ENCODE results near the gene TBC1D25.

TBC1D25 gene

DNA sequence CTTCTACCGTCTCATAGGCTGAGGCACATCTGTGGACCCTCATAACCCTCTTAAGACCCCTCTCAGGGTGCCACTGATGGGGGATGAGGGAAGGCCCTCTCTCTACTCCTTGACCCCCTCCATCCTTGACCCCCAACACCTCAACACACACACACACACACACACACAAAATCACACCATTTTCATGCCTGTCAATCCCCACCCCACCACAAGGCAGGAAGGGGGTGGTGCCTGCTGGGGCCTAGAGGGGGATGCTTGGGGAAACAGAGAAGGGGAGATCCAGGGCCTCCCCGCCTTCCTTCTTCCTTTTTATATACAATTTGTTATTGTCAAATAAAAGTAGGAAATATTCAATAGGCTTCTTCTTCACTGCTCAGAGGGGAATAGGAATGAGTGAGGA is 19.1 kb upstream of the TBC1D25 start:
- TF ChIP-seq, protein P1, sequence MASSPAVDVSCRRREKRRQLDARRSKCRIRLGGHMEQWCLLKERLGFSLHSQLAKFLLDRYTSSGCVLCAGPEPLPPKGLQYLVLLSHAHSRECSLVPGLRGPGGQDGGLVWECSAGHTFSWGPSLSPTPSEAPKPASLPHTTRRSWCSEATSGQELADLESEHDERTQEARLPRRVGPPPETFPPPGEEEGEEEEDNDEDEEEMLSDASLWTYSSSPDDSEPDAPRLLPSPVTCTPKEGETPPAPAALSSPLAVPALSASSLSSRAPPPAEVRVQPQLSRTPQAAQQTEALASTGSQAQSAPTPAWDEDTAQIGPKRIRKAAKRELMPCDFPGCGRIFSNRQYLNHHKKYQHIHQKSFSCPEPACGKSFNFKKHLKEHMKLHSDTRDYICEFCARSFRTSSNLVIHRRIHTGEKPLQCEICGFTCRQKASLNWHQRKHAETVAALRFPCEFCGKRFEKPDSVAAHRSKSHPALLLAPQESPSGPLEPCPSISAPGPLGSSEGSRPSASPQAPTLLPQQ (tag by site-specific recombination; IDR thresholded peaks at IDR 0.05), result no peak
- TF ChIP-seq ZSCAN23 (tag by site-specific recombination; IDR thresholded peaks at IDR 0.05) (no peak), ZNF560 (tag by site-specific recombination; IDR thresholded peaks at IDR 0.05; ENCODE audit: borderline replicate concordance) (no peak), ZEB2 (tag by site-specific recombination; IDR thresholded peaks at IDR 0.05) (no peak), ZBTB7A (tag by site-specific recombination; IDR thresholded peaks at IDR 0.05; ENCODE audit: low read depth) (no peak), ZNF585B (tag by site-specific recombination; IDR thresholded peaks at IDR 0.05) (no peak), TCF7L2 (IDR thresholded peaks at IDR 0.05; ENCODE audit: borderline replicate concordance, low read depth, low read length) (no peak), ZIC2 (tag by site-specific recombination; IDR thresholded peaks at IDR 0.05) (no peak), KLF16 (tag by site-specific recombination; IDR thresholded peaks at IDR 0.05) (no peak), ZNF266 (tag by site-specific recombination; IDR thresholded peaks at IDR 0.05; ENCODE audit: low read depth) (no peak), ZNF600 (tag by site-specific recombination; IDR thresholded peaks at IDR 0.05) (no peak), KLF10 (tag by site-specific recombination; IDR thresholded peaks at IDR 0.05) (no peak), ZNF223 (tag by site-specific recombination; IDR thresholded peaks at IDR 0.05) (no peak), ZNF19 (tag by site-specific recombination; IDR thresholded peaks at IDR 0.05; ENCODE audit: low read depth) (no peak), ZNF747 (tag by site-specific recombination; IDR thresholded peaks at IDR 0.05) (no peak), YY2 (tag by site-specific recombination; IDR thresholded peaks at IDR 0.05) (no peak), KLF8 (tag by site-specific recombination; IDR thresholded peaks at IDR 0.05) (no peak), ZNF16 (tag by site-specific recombination; IDR thresholded peaks at IDR 0.05; ENCODE audit: low read depth) (no peak)
- TF ChIP-seq, protein P2, sequence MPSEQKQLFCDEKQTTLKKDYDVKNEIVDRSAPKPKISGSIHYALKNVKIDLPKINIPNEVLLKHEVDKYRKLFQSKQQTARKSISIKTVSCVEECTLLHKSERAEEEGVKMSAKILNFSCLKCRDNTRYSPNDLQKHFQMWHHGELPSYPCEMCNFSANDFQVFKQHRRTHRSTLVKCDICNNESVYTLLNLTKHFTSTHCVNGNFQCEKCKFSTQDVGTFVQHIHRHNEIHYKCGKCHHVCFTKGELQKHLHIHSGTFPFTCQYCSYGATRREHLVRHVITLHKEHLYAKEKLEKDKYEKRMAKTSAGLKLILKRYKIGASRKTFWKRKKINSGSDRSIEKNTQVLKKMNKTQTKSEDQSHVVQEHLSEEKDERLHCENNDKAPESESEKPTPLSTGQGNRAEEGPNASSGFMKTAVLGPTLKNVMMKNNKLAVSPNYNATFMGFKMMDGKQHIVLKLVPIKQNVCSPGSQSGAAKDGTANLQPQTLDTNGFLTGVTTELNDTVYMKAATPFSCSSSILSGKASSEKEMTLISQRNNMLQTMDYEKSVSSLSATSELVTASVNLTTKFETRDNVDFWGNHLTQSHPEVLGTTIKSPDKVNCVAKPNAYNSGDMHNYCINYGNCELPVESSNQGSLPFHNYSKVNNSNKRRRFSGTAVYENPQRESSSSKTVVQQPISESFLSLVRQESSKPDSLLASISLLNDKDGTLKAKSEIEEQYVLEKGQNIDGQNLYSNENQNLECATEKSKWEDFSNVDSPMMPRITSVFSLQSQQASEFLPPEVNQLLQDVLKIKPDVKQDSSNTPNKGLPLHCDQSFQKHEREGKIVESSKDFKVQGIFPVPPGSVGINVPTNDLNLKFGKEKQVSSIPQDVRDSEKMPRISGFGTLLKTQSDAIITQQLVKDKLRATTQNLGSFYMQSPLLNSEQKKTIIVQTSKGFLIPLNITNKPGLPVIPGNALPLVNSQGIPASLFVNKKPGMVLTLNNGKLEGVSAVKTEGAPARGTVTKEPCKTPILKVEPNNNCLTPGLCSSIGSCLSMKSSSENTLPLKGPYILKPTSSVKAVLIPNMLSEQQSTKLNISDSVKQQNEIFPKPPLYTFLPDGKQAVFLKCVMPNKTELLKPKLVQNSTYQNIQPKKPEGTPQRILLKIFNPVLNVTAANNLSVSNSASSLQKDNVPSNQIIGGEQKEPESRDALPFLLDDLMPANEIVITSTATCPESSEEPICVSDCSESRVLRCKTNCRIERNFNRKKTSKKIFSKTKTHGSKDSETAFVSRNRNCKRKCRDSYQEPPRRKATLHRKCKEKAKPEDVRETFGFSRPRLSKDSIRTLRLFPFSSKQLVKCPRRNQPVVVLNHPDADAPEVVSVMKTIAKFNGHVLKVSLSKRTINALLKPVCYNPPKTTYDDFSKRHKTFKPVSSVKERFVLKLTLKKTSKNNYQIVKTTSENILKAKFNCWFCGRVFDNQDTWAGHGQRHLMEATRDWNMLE (tag by site-specific recombination; conservative IDR thresholded peaks at IDR 0.05; ENCODE audit: low read depth), result no peak
- CTCF ChIA-PET, result interaction anchor here (0.7 kb wide), 1 partner anchor 1726 kb away, joined by 3 read pairs; no protein-coding TSS in a partner anchor
- H3K9me3 ChIP-seq (ENCODE audit: control insufficient read depth, insufficient read depth, low read depth, low read length), result no peaks in the 10 kb centered on the region
- H3K4me3 ChIP-seq (ENCODE audit: low read depth, low read length), result no peak overlapping the region
- no peak overlapping the region for H3K27ac ChIP-seq (ENCODE audit: extremely low read depth, low read depth, low read length)
- no peaks in the 10 kb centered on the region for H3K4me1 ChIP-seq (ENCODE audit: control insufficient read depth, insufficient read depth, low read length)
- POLR2A ChIA-PET, result no interaction called here
- peaks cover 11 to 24% of the 10 kb centered on the region in 2 experiments for H3K36me3 ChIP-seq (ENCODE audit: control insufficient read depth in 2 of 2, insufficient read depth in 1 of 2, low read length in 2 of 2)

DNA sequence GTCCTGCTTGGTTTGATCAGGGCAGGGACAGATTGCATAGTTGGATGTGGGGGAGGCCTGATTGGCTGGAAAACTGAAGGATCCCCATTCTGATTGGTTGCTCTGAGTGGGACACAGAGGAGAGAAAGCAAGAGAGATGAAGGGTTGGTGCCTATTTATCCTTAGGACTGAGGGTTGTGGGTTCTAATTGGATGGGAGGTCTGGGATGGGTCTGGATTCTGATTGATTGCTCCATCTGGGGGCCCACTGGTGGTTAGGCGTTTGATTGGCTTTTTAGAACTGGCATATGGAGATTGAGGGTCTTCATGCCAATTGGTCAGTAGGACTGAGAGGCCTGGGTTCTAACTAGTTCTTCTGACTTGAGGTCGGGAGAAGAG is 18.6 kb upstream of the TBC1D25 start:
- Histone ChIP-seq H3K27ac (ENCODE audit: extremely low read depth, low read depth, low read length) (peak overlapping the region; percentile 58; the same call in 1 of the 2 replicates), H3K36me3 (ENCODE audit: control insufficient read depth in 2 of 2, insufficient read depth in 1 of 2, low read length in 2 of 2) (peaks cover 16 to 22% of the 10 kb centered on the region in 2 experiments), H3K4me1 (ENCODE audit: control insufficient read depth, insufficient read depth, low read length) (no peaks in the 10 kb centered on the region), H3K4me3 (ENCODE audit: low read depth, low read length) (peak overlapping the region; percentile 37), H3K9me3 (ENCODE audit: control insufficient read depth, insufficient read depth, low read depth, low read length) (no peaks in the 10 kb centered on the region)
- ChIA-PET CTCF (no interaction called here), POLR2A (interaction anchor here (1.2 to 2.7 kb wide), 2 partner anchors 19 to 111 kb away, joined by 10 to 16 read pairs; partner anchors contain the start of gene TBC1D25)
- no peak for TF ChIP-seq ZNF404 (tag by site-specific recombination; IDR thresholded peaks at IDR 0.05)
- no peak for TF ChIP-seq GLIS2 (tag by site-specific recombination; IDR thresholded peaks at IDR 0.05)
- TF ChIP-seq SP2 (tag by site-specific recombination; IDR thresholded peaks at IDR 0.05), result peak; percentile 51
- peak; percentile 58; the same call in 1 of the 2 replicates for TF ChIP-seq ZFP69B (tag by site-specific recombination; IDR thresholded peaks at IDR 0.05)
- TF ChIP-seq SCRT2 (tag by site-specific recombination; IDR thresholded peaks at IDR 0.05), result no peak
- TF ChIP-seq, protein P3, sequence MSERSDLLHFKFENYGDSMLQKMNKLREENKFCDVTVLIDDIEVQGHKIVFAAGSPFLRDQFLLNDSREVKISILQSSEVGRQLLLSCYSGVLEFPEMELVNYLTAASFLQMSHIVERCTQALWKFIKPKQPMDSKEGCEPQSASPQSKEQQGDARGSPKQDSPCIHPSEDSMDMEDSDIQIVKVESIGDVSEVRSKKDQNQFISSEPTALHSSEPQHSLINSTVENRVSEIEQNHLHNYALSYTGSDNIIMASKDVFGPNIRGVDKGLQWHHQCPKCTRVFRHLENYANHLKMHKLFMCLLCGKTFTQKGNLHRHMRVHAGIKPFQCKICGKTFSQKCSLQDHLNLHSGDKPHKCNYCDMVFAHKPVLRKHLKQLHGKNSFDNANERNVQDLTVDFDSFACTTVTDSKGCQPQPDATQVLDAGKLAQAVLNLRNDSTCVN (tag by site-specific recombination; optimal IDR thresholded peaks at IDR 0.05), result no peak
- TF ChIP-seq, protein P1 (tag by site-specific recombination; IDR thresholded peaks at IDR 0.05), result peak; percentile 65; the same call in 1 of the 2 replicates
- TF ChIP-seq GLIS1 (tag by site-specific recombination; IDR thresholded peaks at IDR 0.05), result no peak
- no peak for TF ChIP-seq CTCF (tag by site-specific recombination; IDR thresholded peaks at IDR 0.05)
